Neural progenitor cell (in vitro differentiated cells): ENCODE measurements around the gene GM2A.

Experiments used
- EZH2phosphoT487 ChIP-seq: fragments of 200-600 bp; sonication (generic); IDR thresholded peaks from 2 replicates; pipeline ENCODE4 v1.6.1; 2017; ENCODE audit warnings: antibody characterized with exemption
- TF ChIP-seq, protein P1 (sequence below): fragments of 200-600 bp; sonication (generic); IDR thresholded peaks from 2 replicates; pipeline ENCODE4 v1.5.1; 2017; ENCODE audit warnings: antibody characterized with exemption, mild to moderate bottlenecking

DNA sequence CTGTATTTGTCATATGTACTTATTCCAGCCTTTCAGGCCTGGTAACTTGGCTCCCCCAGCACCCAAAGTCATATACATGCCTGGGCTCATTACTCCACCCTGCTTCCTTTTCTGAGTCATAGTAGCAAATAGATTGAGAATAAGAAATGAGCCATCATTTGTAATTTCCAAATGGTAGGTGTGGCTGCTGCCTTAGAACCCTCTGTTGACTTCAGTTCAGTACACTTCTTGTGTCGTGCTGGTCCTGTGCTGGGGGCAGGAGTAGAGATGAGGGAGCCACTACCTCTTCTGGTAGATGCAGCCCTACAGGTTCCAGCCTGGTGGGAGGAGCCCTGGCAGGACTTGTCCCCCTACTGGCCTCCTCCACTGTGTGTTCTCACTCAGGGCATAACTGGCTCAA is 11.1 kb downstream of the GM2A start:
- TF ChIP-seq, protein P1, sequence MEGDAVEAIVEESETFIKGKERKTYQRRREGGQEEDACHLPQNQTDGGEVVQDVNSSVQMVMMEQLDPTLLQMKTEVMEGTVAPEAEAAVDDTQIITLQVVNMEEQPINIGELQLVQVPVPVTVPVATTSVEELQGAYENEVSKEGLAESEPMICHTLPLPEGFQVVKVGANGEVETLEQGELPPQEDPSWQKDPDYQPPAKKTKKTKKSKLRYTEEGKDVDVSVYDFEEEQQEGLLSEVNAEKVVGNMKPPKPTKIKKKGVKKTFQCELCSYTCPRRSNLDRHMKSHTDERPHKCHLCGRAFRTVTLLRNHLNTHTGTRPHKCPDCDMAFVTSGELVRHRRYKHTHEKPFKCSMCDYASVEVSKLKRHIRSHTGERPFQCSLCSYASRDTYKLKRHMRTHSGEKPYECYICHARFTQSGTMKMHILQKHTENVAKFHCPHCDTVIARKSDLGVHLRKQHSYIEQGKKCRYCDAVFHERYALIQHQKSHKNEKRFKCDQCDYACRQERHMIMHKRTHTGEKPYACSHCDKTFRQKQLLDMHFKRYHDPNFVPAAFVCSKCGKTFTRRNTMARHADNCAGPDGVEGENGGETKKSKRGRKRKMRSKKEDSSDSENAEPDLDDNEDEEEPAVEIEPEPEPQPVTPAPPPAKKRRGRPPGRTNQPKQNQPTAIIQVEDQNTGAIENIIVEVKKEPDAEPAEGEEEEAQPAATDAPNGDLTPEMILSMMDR: no peak
- no peak for TF ChIP-seq EZH2phosphoT487
